HG02571 (cell line): Measurements from ENCODE around the gene SYTL5.
"Not testable (repeated sequence)": the region's sequence is repeated elsewhere in the genome, so short reads cannot be mapped to it uniquely, and the experiment has no call there.

Experiments used
- ATAC-seq: cut with Tn5 transposase; IDR thresholded peaks from one replicate; pipeline ENCODE4 v1.9.1; 2021; ENCODE audit warnings: mild to moderate bottlenecking, moderate library complexity; ENCODE audit not compliant: unreplicated experiment

Gene SYTL5

GRCh38 chrX:38006291-38006690 lies at the start of gene SYTL5:
SYTL5 (plus strand) TSS chrX:38006553; CDS start chrX:38033890, 27,337 bp downstream.
- ATAC-seq: no peak

GRCh38 chrX:37958525-37959211 lies 47.7 kb upstream of the SYTL5 start:
- ATAC-seq: no peak

- no peak for ATAC-seq
Measured at GRCh38 chrX:37959212-37960021, 46.9 kb upstream of the SYTL5 start.

DNA sequence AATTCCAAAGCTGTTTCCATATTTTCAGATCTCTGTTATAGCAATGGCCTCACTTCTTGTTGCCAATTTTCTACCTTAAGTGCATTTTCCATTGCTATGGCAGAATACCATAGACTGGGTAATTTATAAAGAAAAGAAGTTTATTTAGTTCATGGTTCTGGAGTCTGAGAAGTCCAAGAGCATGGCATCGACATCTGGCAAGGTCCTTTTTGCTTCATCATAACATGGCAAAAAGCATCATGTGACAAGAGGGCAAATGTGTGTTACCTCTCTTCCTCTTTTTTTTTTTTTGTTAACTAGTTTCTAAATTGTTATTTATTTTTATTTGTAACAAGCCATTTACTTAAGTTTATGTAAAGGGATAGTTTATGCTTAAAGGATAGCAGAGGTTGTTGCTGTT lies 45.2 kb upstream of the SYTL5 start:
- ATAC-seq: no peak

- no peak for ATAC-seq
Measured at GRCh38 chrX:37967714-37968113, 38.6 kb upstream of the SYTL5 start.

DNA sequence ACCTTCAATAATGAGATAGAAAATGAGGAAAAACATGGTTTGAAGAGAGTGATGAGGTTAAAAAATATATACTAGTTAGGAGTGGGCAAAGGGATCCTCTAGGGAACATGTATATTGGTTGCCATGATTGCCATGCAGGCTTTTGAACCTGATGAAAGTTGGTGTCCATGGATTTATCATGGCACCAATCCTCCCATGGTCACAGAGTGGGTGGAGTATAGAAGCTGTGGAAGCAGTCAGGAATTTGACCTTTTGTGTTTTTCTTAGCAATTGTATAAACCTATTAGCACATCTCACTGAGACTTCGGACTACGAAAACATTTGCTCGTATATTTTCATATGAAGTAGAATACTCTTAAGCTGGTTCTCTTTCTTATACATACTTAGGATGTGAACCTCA lies 30.9 kb upstream of the SYTL5 start:
- no peak for ATAC-seq

- ATAC-seq: no peak
Measured at GRCh38 chrX:37976153-37976552, 30.2 kb upstream of the SYTL5 start.

DNA sequence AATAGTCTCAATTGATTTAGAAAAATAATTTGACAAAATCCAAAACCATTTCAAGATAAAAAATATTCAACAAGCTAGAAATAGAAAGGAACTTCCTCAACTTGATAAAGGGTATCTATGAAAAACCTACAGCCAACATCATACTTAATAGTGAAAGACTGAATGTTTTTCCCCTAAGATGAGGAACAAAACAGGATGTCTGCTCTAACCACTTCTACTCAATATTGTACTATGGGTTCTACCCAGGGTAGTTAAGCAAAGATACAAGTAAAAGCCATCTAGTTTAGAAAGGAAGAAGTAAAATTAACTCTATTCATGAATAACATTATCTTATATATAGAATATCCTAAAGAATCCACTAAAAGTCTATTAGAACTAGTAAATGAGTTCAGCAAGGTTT lies 21.5 kb upstream of the SYTL5 start:
- no peak for ATAC-seq

GRCh38 chrX:37986893-37987292 lies 19.5 kb upstream of the SYTL5 start:
- ATAC-seq: no peak

GRCh38 chrX:37989304-37989703 lies 17.0 kb upstream of the SYTL5 start:
- ATAC-seq: no peak

- not testable (repeated sequence) for ATAC-seq
Measured at GRCh38 chrX:37991303-37991702, 15.1 kb upstream of the SYTL5 start.

DNA sequence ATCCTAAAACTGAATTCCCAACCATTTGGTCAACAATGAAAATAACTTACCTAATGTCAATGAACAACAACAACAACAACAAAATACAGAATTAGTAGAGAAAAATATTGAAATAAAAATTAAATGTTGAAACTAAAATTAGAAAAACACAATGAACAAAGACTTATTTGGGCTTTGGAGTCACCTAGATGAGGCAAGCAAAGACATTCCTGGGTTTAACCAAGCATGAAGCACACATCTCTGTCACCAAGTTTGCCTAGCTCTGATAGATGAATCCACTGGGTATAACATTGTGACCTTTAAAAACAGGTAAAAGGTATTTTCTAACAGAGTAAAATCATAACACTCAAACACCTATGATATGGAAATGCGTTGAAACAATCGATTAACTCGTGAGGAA lies 13.2 kb upstream of the SYTL5 start:
- no peak for ATAC-seq

DNA sequence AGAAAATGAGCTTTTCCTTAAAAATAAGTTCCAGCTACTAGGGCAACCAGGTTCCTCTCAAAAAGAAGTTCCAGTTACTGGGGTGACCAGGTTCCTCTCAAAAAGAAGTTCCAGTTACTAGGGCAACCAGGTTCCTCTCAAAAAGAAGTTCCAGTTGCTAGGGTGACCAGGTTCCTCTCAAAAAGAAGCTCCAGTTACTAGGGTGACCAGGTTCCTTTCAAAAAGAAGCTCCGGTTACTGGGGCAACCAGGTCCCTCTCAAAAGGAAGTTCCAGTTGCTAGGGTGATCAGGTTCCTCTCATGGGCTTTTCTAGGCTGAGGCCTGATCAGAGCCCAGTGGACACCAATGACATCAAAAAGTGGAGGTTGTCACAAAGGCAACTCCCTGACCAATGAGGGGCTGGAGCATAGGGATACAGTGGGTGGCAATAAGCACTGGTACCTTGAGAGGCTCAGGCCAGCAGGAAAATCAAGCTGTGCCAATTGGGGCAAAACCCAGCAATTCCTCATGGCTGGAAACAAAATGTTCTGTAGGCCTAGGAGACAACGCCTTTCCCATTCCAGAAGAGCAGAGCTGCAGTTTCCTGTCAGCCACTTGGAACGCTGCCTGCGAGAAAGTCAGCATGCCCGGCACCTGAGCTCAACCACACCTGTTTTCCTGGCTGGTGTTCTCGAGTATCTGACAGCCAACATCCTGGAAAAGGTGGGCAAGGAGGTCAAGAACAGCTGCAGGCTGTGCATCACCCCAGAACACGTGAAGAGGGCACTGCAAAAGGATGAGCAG lies 12.3 kb upstream of the SYTL5 start:
- no peak for ATAC-seq

GRCh38 chrX:37995428-37995827 lies 10.9 kb upstream of the SYTL5 start:
- ATAC-seq: no peak

GRCh38 chrX:37997096-37997495 lies 9.3 kb upstream of the SYTL5 start:
- ATAC-seq: no peak

DNA sequence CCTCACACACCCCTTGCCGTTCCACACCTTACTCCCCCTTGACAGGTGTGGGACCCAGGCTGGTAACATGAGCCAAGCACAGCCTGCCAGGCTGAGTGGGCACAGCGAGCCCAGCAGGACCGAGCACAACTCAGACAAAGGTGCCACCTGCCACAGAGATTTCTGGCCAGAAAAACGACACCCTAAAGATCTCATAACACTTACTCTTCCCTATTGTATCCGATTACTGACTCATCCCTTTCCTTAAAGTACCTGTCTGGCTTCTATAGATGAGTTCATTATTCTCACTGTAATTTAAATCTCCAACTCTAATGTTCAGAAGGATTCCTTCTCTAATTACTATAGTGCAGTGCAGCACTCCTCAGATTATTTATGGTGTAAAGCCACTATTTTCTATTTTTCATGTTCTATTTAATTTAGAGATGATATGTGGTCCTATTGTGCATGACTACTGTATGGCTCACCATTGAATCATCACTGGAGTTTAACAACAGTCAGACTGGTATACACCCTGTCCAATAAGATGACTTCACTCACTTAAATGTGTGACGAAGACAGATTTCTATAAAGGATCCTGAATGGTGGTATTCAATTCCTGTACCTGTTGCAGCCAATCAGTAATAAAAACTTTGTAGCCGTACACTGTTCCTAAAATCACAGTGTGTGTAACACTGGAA lies 7.6 kb upstream of the SYTL5 start:
- ATAC-seq: no peak

- ATAC-seq: no peak
Measured at GRCh38 chrX:38000706-38001105, 5.6 kb upstream of the SYTL5 start.

DNA sequence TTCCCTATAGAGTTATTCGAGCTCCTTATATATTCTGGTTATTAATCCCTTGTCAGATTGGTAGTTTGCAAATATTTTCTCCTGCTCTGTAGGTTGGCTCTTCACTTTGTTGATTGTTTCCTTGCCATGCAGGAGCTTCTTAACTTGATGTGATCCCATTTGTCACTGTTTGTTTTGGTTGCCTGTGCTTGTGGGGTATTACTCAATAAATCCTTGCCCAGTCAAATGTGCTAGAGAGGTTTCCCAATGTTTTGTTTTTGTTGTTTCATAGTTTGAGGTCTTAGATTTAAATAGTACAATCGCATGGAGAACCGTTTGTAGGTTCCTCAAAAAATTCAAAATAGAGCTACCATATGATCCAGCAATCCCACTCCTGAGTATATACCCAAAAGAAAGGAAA lies 2.3 kb upstream of the SYTL5 start:
- no peak for ATAC-seq

DNA sequence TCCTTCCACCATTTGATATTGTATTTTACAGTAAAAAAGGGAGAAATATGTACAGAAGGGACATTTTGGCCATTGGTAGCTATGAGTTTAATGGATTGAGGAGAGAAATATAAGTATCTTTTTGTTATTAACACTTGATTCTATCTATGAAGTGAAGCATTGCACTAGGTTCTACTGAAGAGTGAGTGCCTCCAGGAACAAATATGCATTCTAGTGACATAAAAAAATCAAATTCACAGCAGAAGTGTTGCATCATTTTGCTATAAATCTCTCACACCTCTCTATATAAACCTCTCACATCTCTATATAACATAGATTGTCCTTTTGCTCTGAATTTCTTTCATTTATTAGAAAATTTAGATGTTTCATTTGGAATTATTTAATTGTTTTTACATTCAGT lies 425 bp downstream of the SYTL5 start:
- no peak for ATAC-seq

GRCh38 chrX:38008658-38009057 lies 2.3 kb downstream of the SYTL5 start:
- no peak for ATAC-seq

DNA sequence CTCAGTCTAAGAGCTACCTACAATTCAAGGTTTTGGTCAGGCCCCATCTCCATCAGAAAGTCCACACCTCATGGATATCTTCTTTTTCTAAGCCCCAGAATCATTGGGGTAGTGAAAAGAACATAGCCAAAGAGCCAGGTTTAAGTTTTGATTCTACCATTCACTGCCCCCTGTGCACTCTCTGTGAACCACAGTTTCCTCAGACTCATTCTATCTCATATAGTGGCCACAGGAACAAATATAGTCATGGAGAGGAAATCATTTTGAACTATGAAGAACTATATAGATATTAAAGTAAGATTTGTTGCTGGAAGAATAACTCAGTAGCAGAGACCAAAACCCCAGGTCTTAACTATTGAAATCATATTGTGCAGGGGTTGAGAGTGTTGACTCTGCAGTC lies 3.3 kb downstream of the SYTL5 start:
- no peak for ATAC-seq
